A549 (cell line): ENCODE measurements around the gene TUB.

Experiments
- CBX8 ChIP-seq: fragments of 200-600 bp; sonication (generic); IDR thresholded peaks from 2 replicates; pipeline ENCODE4 v1.6.1; 2016
- CEBPB ChIP-seq, 2 experiments: fragments of >200 bp in 1 of 2; sonication (Bioruptor Twin) in 1 of 2; formaldehyde crosslinking in 1 of 2; IDR thresholded peaks; 2 replicates each; pipeline ENCODE4 v1.6.1; 2012 to 2016
- EHF ChIP-seq: fragments of 250-450 bp; sonication (Bioruptor Pico); IDR thresholded peaks from 2 replicates; pipeline ENCODE4 v1.5.0; 2020; ENCODE audit warnings: mild to moderate bottlenecking
- FOSL2 ChIP-seq, 2 experiments: fragments of 450-650 bp in 1 of 2; fragments of >200 bp in 1 of 2; sonication (Bioruptor Twin) in 1 of 2; formaldehyde crosslinking; IDR thresholded peaks; 2 replicates each; pipeline versions ENCODE4 v1.5.0 to v1.6.1; 2016 to 2020; ENCODE audit warnings: mild to moderate bottlenecking in 1 of 2, moderate library complexity in 1 of 2
- GATA3 ChIP-seq: IDR thresholded peaks from 2 replicates; pipeline ENCODE4 v1.6.1; 2012; ENCODE audit warnings: borderline replicate concordance
- JUN ChIP-seq, 2 experiments: fragments of >200 bp; sonication (Bioruptor Twin); formaldehyde crosslinking; IDR thresholded peaks; 2 replicates in 1 of 2; 3 replicates in 1 of 2; pipeline ENCODE4 v1.6.1; 2016 to 2017
- JUNB ChIP-seq: fragments of >200 bp; sonication (Bioruptor Twin); formaldehyde crosslinking; IDR thresholded peaks from 2 replicates; pipeline ENCODE4 v1.6.1; 2016
- NFE2L2 ChIP-seq: fragments of 150-350 bp; conservative IDR thresholded peaks from 2 replicates; pipeline ENCODE4 v1.6.1; 2014; ENCODE audit warnings: low read length
- RAD21 ChIP-seq, 2 experiments: fragments of >200 bp in 1 of 2; sonication (Bioruptor Twin) in 1 of 2; formaldehyde crosslinking in 1 of 2; IDR thresholded peaks in 1 of 2; conservative IDR thresholded peaks in 1 of 2; 2 replicates in 1 of 2; 3 replicates in 1 of 2; pipeline ENCODE4 v1.6.1; 2012 to 2018; ENCODE audit warnings: inconsistent platforms in 1 of 2
- ZFP36 ChIP-seq: fragments of 450-650 bp; IDR thresholded peaks from 2 replicates; pipeline ENCODE4 v1.6.1; 2014; ENCODE audit warnings: borderline replicate concordance; ENCODE audit not compliant: partially characterized antibody
- TF ChIP-seq, protein P1 (sequence below): fragments of >200 bp; sonication (Bioruptor Twin); formaldehyde crosslinking; IDR thresholded peaks from 3 replicates; pipeline ENCODE4 v1.5.1; 2016
- TF ChIP-seq, protein P2 (sequence below): IDR thresholded peaks from 2 replicates; pipeline ENCODE4 v1.6.1; 2012

- no peak for TF ChIP-seq GATA3
- TF ChIP-seq EHF (CRISPR knock-in tag) = no peak
- TF ChIP-seq, protein P1, sequence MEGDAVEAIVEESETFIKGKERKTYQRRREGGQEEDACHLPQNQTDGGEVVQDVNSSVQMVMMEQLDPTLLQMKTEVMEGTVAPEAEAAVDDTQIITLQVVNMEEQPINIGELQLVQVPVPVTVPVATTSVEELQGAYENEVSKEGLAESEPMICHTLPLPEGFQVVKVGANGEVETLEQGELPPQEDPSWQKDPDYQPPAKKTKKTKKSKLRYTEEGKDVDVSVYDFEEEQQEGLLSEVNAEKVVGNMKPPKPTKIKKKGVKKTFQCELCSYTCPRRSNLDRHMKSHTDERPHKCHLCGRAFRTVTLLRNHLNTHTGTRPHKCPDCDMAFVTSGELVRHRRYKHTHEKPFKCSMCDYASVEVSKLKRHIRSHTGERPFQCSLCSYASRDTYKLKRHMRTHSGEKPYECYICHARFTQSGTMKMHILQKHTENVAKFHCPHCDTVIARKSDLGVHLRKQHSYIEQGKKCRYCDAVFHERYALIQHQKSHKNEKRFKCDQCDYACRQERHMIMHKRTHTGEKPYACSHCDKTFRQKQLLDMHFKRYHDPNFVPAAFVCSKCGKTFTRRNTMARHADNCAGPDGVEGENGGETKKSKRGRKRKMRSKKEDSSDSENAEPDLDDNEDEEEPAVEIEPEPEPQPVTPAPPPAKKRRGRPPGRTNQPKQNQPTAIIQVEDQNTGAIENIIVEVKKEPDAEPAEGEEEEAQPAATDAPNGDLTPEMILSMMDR = no peak
- no peak for TF ChIP-seq CEBPB (IDR thresholded peaks at IDR 0.05)
- TF ChIP-seq FOSL2 (IDR thresholded peaks at IDR 0.05) = no peak
- no peak for TF ChIP-seq FOSL2 (CRISPR knock-in tag; IDR thresholded peaks at IDR 0.05)
- TF ChIP-seq NFE2L2 = no peak
- no peak for TF ChIP-seq JUN (IDR thresholded peaks at IDR 0.05)
- TF ChIP-seq, protein P2, sequence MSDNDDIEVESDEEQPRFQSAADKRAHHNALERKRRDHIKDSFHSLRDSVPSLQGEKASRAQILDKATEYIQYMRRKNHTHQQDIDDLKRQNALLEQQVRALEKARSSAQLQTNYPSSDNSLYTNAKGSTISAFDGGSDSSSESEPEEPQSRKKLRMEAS = no peak
- no peak for TF ChIP-seq ZFP36
- no peak for TF ChIP-seq RAD21 (conservative IDR thresholded peaks at IDR 0.05 in 1 of 2, IDR thresholded peaks at IDR 0.05 in 1 of 2)
- TF ChIP-seq CBX8 = no peak
- TF ChIP-seq JUNB = no peak
These were observed 45.8 kb downstream of the TUB start for GRCh38 chr11:8126649-8127289.
